ENCODE results near the gene CDH23.

Gene CDH23

DNA sequence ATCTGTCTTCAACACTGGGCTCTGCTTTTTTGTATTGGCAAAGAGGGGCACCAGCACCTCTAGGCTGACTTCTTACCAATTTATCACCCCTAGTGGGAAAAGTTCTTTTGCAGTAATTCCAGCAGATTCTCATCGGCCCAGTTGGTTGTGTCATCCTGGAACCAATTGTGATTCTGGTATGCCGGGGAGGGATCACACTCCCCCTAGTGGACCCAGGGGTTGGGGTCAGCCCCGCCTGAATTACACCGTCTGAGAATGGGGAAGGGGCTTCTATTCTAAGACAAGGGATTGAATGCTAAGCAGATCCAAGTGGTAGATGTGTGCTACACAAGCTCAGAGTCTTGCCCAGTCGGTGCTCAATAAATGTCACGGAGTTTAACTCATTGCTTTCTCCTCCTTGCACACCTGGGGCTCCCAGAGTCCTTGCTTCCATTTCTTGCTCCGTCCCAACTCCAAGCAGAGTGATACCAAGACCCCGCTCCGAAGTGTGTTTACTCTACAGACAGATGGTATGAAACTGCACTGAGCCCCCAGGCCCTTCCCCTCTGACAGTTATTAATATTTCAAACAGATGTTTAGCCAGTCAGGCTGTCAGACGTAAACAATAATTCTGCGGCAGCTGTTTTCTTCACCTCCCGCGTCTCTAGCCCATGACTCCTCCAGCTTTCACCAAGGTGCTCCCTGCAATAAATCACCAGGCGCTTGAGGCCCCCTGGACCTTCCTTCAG lies 251.0 kb downstream of the CDH23 start:
- peak; percentile 72 for DNase-seq

DNA sequence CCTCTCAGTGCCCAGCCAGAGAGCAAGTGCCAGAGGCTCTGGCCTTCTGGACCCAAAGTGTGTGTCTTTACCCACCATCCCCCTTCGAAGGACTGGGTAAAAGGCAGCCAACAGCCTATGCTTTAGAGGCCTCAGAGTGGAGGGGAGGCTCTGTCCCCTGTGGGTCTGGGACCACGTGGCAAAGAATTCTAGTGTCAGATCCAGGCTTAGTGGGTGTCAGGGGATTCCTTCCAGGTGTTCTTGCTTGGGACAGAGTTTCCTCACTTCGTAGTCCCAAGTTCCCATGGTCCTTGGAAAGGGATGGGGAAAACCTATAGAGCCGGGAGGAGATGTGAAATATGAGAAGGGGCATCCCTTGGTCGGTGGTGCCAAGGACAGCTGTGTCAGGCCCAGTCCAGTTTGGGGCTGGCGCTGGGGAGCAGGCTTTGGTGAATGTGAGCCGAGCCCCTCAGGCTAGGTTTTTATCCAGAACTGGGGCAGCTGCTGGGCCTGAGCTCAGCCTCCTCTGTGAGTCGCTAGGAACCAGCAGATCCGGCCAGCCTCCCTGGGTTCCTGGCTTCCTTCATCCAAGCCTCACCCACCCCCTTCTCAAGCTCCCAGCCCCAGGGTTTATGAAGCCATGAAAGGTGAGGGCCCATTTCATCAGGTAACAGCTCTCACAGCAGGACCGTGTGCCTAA lies 251.7 kb downstream of the CDH23 start:
- peak; percentile 46 for DNase-seq

GRCh38 chr10:71648933-71649320 lies 252.2 kb downstream of the CDH23 start:
- DNase-seq = no peak

- peak; percentile 94 for DNase-seq
Measured at GRCh38 chr10:71649631-71650030, 252.9 kb downstream of the CDH23 start.

DNA sequence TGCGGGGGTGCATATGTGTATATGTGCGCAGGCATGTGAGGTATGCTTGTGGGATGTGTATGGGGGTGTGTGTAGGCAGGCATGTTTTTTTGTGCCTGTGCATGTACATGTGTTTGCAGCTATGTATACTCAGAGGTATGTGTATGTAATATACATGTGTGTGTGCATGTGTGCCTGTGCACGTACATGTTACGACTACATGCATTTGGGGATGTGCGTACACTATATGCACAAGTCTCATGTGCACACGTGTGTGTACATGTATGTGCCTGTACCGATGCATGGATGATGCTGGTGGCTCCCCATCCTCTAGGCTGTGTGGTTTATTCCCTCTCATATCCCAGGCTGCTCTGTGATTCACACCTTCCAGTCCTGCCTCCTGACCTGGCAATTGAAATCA lies 253.7 kb downstream of the CDH23 start:
- no peak for DNase-seq

DNA sequence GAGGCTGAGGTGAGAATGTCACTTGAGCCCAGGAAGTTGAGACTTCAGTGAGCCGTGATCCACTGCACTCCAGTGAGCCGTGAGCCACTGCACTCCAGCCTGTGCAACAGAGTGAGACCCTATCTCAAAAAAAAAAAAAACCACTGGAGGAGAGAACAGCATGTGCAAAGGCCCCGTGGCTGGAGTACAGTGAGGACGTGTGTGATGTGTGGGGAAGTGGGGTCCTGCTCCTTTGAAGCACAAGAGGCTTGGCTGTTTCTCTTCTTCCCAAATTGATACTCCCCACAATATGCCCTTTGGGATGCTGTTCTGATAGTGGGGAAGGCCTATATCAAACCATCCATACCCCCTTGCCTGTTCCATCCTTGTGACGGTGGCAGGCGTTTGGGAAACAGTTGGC lies 254.7 kb downstream of the CDH23 start:
- DNase-seq = no peak

- no peak for DNase-seq
Measured at GRCh38 chr10:71651928-71652327, 255.2 kb downstream of the CDH23 start.

- DNase-seq = no peak
Measured at GRCh38 chr10:71653044-71653443, 256.3 kb downstream of the CDH23 start.

DNA sequence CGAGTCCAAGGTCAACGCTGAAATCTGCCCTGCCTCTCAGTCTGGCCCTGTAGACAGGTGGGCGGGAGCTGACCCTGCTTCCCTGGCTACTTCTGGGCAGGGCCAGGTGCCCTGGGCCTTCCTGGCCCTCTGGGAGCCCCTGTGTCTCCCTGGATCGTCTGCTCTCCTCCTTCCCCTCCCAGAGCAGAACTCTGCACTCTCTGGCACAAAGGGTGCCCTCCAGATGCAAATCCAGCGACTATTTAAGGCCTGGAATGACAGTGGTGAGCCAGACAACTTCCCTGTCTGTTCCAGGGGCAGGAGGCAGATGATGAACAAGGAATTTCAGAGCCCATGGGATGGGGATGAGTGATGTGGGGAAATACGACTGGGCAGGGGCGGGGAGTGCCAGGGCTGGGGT lies 259.5 kb downstream of the CDH23 start:
- DNase-seq = no peak

- no peak for DNase-seq
Measured at GRCh38 chr10:71657604-71658466, 261.1 kb downstream of the CDH23 start.

GRCh38 chr10:71658467-71658745 lies 261.7 kb downstream of the CDH23 start:
- no peak for DNase-seq

- DNase-seq = no peak
Measured at GRCh38 chr10:71659111-71659634, 262.5 kb downstream of the CDH23 start.

GRCh38 chr10:71659737-71660136 lies 263.0 kb downstream of the CDH23 start:
- no peak for DNase-seq

GRCh38 chr10:71660313-71660712 lies 263.6 kb downstream of the CDH23 start:
- DNase-seq = no peak

DNA sequence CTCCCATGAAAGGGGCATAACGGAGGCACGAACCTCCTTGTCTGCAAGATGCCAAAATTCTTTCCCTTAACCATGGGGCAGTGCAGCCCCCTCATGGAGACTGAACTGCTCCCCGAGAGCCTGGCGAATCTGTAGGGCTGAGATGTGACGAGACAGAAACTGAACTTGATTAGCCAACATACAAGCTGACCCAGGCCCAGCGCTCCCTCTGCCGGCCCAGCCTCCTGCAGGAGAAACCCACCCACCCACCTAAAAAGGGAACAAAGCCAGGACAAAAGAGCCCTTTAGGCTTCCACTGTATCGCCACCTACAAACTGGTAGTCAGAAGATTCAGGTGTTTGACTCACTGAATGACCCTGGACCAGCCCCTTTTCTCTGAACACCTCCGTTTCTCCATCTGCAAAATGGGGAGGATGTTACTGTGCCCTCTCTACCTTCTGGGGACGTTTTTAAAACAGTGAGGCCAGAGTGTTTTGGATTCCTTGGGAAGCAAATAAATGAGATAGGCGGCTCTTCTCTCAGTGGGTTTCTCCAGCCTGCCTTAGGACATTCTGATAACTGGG lies 264.4 kb downstream of the CDH23 start:
- no peak for DNase-seq

DNA sequence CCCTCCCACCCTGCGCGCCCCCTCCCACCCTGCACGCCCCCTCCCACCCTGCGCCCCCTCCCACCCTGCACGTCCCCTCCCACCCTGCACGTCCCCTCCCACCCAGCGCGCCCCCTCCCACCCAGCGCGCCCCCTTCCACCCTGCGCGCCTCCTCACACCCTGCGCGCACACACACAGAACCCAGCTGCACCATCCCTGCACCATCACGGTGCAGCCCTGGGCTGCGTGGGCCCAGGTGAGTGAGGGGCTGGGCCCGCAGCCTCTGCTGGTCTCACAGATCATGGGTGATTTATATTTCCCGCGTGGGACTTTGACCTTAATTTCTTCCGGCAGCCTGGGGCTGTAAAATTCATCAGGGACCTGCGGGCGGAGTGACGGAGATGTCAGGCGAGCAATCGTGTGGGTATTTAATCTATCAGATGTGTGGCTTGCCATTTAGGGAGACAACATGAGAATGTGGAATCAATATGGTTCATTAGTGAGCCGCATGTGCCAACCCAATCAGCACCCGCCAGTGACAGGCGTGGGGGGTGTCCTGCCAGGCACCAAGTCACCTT lies 265.1 kb downstream of the CDH23 start:
- DNase-seq = no peak

- no peak for DNase-seq
Measured at GRCh38 chr10:71663311-71663710, 266.6 kb downstream of the CDH23 start.

DNA sequence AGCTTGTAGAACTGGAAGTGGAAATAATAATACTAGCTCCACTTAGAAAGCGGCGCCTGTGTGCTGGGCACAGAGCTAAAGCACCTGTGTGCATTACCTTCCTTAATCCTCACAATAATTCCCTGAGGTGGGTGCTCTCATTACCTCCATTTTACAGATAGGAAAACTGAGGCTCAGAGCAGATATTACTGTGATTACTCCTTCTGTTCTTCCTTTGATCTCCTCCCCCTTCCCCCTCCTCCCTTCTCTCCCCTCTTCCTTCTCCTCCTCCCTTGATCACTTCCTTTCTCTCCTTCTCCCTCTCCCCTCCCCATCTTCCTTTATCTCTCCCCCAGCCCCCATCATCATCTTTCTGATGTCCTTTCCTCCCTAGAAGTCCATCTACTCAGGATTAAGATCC lies 267.9 kb downstream of the CDH23 start:
- DNase-seq = no peak

DNA sequence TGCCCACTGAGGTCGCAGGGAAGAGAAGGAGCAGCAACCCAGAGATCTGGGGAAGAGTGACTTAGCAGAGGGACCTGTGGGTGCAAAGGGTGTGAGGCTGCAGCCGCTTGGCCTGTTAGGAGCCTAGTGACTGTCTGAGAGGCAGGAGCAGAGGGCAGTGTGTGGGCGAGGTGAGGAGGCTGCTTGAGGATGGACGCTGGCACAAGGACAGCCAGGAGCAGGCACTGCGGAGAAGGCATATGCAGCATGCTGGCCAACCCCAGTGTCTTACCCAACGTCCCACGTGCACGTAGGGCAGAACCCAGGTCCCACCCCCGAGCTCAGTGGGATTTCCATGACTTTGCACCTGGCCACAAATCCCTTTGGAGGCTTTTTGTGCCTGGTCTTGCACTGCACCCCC lies 268.7 kb downstream of the CDH23 start:
- DNase-seq = no peak

- DNase-seq = peak; percentile 42
Measured at GRCh38 chr10:71666639-71667386, 270.1 kb downstream of the CDH23 start.

GRCh38 chr10:71667387-71667752 lies 270.6 kb downstream of the CDH23 start:
- DNase-seq = no peak
